Heart left ventricle (tissue), 16 donors: ENCODE results near the gene A2ML1. TPM values are rescaled to one million over a fixed set of nuclear protein-coding genes. Genes with fewer than 3 reads are reported as not detected.
"Not testable (repeated sequence)": the region's sequence is repeated elsewhere in the genome, so short reads cannot be mapped to it uniquely, and the experiment has no call there.

ENCODE experiments used
- ATAC-seq, 4 donors: fragments of 200-7000 bp; cut with Tn5 transposase; one replicate each; pipeline ENCODE4 v1.9.1; 2020 to 2022; ENCODE audit warnings: moderate library complexity in 4 of 4, mild to moderate bottlenecking in 3 of 4, moderate number of reproducible peaks in 1 of 4
- DNase-seq, 5 donors: peaks; one replicate each; pipeline ENCODE4 v3.0.0-alpha.2; 2020
- H3K27ac ChIP-seq, 12 donors: fragments of 200-600 bp; sonication (generic) in 4 of 12; one replicate each; pipeline versions ENCODE4 v1.5.0 to v1.8.0; 2016 to 2022; ENCODE audit warnings: mild to moderate bottlenecking in 2 of 12
- H3K27me3 ChIP-seq, 9 donors: fragments of 200-600 bp; sonication (generic) in 2 of 9; one replicate each; pipeline versions ENCODE4 v1.5.1 to v1.8.0; 2016 to 2022; ENCODE audit warnings: mild to moderate bottlenecking in 3 of 9
- H3K36me3 ChIP-seq, 9 donors: fragments of 200-600 bp; sonication (generic) in 2 of 9; one replicate each; pipeline versions ENCODE4 v1.5.0 to v1.8.0; 2018 to 2022; ENCODE audit warnings: mild to moderate bottlenecking in 2 of 9
- H3K4me1 ChIP-seq, 12 donors: fragments of 200-600 bp; sonication (generic) in 4 of 12; one replicate each; pipeline versions ENCODE4 v1.5.0 to v1.8.0; 2016 to 2022; ENCODE audit warnings: mild to moderate bottlenecking in 3 of 12
- H3K4me3 ChIP-seq, 12 donors: fragments of 200-600 bp; sonication (generic) in 4 of 12; one replicate each; pipeline versions ENCODE4 v1.5.0 to v1.8.0; 2017 to 2022; ENCODE audit warnings: mild to moderate bottlenecking in 9 of 12, moderate library complexity in 4 of 12
- H3K9me3 ChIP-seq, 12 donors: fragments of 200-600 bp; sonication (generic) in 4 of 12; one replicate each; pipeline versions ENCODE4 v1.5.0 to v1.8.0; 2016 to 2022; ENCODE audit warnings: mild to moderate bottlenecking in 1 of 12
- POLR2A ChIP-seq, 2 donors: fragments of 450-650 bp; IDR thresholded peaks; one replicate each; pipeline ENCODE4 v1.6.1; 2017; ENCODE audit warnings: antibody characterized with exemption in 2 of 2, mild to moderate bottlenecking in 2 of 2, moderate library complexity in 2 of 2
- WGBS, 4 donors: extraction: QIAGEN DNeasy Blood & Tissue Kit in 2 of 4; methylation state at CpG; one replicate each; pipeline versions ENCODE4 v1.1.5 to v1.1.7; 2013 to 2018; 5-methylcytosine and 5-hydroxymethylcytosine counted together
- intact Hi-C, 10 donors: fragments of 100-400 bp; cut with DNase I; formaldehyde crosslinking; loops; one replicate each; pipeline versions ENCODE4 v1.11.1 to v1.14.2; 2022
- polyA plus RNA-seq, 2 donors: library from polyadenylated mRNA; stranded (reverse); fragments of 200-250 nt; gene quantifications; one replicate each; pipeline ENCODE4 v1.2.3, GENCODE V29; 2013
- total RNA-seq, 9 donors: library from RNA; depleted of rRNA in 2 of 9; stranded (reverse); fragments of >200 nt in 2 of 9; fragmentation: NEBNext Ultra II Directional in 3 of 9; extraction: Animal tissue kit (Norgen Biotek cat#: 25700) in 3 of 9; gene quantifications; one replicate each; pipeline versions ENCODE4 v1.1.0 to v1.2.4, GENCODE V29; 2016 to 2023
- TF ChIP-seq, protein P1 (sequence below), 12 donors: fragments of 200-600 bp; sonication (generic) in 4 of 12; IDR thresholded peaks; one replicate each; pipeline versions ENCODE4 v1.5.0 to v1.8.0; 2018 to 2022; ENCODE audit warnings: antibody characterized with exemption in 12 of 12, mild to moderate bottlenecking in 5 of 12
- donor health status: ischemic (EF 13 %, LVEDD 7.1; RV severe dilation, severe dysfunction).
- donor health status: healthy with polysubstance abuse.
- donor health status: DM: no; HTN: yes; CAD: no.
- donor health status: DM: no; HTN: no; CAD: no.
- donor health status: ischemic (EF 25% LVEDD 6.9; RV normal size, moderate dysfunction).
- donor health status: ischemic (EF 25% LVEDD 5.7; RV mildly dilated, moderate dysfunction).
- donor health status: healthy.
- donor health status: DM: yes; HTN: yes; CAD: no.
- donor health status: ischemic (EF 35%, LVEDD 5.7; RV mildly dilated, moderate dysfunction).
- donor health status: nonischemic (EF 11% LVEDD 7.7; RV severe dilation, severe dysfunction).
- donor health status: DM: yes; HTN: yes; CAD: no.
- donor health status: PGD.
- donor health status: ischemic (EF 29% LVEDD 5.4; RV normal size, mild dysfunction).
- donor health status: nonischemic (EF 23%, LVEDD 6.1; RV moderate dilation, normal function).

Gene A2ML1
- total and polyA plus RNA-seq, 11 donors, result 0.07 to 0.25 (median 0.08) TPM; not detected in 8

GRCh38 chr12:8789341-8790013 lies 32.9 kb upstream of the A2ML1 start:
- not testable (repeated sequence) for H3K9me3 ChIP-seq, H3K27ac ChIP-seq, H3K36me3 ChIP-seq, ATAC-seq, H3K27me3 ChIP-seq, H3K4me1 ChIP-seq, DNase-seq
- intact Hi-C loops, result loop anchor here in 3 of 10 donors (10.0 kb wide), 3 partner anchors 75 to 255 kb away; no protein-coding TSS in a partner anchor
- WGBS, 4 donors, result 77 to 82% (median 81%) methylated on average over 9 to 13 of the region's 13 CpGs
- H3K4me3 ChIP-seq, result peak overlapping the region in 1 of 12 donors; percentile 46

DNA sequence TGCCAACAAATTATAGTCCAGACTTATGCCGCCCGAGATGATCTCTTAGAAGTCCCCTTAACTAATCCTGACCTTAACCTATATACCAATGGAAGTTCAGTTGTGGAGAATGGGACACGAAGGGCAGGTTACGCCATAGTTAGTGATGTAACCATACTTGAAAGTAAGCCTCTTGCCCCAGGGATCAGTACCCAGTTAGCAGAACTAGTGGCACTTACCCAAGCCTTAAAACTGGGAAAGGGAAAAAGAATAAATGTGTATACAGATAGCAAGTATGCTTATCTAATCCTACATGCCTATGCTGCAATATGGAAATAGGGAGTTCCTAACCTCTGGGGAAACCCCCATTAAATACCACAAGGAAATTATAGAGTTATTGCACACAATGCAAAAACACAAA lies 29.2 kb upstream of the A2ML1 start:
- H3K36me3 ChIP-seq, H3K4me3 ChIP-seq, H3K9me3 ChIP-seq, H3K27ac ChIP-seq, H3K4me1 ChIP-seq, DNase-seq, H3K27me3 ChIP-seq, ATAC-seq, intact Hi-C loops: not testable (repeated sequence)
- 94 to 100% (median 96%) methylated on average over 4 of the region's 4 CpGs for WGBS, 4 donors

DNA sequence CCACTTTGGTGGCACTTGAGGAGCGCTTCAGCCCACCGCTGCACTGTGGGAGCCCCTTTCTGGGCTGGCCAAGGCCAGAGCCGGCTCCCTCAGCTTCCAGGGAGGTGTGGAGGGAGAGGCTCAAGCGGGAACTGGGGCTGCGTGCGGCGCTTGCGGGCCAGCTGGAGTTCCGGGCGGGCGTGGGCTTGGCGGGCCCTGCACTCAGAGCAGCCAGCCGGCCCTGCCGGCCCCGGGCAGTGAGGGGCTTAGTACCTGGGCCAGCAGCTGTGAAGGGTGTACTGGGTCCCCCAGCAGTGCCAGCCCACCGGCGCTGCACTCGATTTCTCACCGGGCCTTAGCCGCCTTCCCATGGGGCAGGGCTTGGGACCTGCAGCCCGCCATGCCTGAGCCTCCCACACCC lies 27.8 kb upstream of the A2ML1 start:
- H3K4me3 ChIP-seq, DNase-seq, H3K27ac ChIP-seq, H3K27me3 ChIP-seq, H3K9me3 ChIP-seq, intact Hi-C loops, ATAC-seq, H3K36me3 ChIP-seq, H3K4me1 ChIP-seq: not testable (repeated sequence)
- 94 to 100% (median 96%) methylated on average over 4 to 21 of the region's 21 CpGs for WGBS, 4 donors

GRCh38 chr12:8796831-8797626 lies 25.4 kb upstream of the A2ML1 start:
- H3K4me1 ChIP-seq, result no peaks in the 10 kb centered on the region
- H3K27me3 ChIP-seq, result no peaks in the 10 kb centered on the region
- no peak for ATAC-seq
- no peak overlapping the region for H3K4me3 ChIP-seq
- 74 to 82% (median 81%) methylated on average over 5 of the region's 5 CpGs for WGBS, 4 donors
- intact Hi-C loops, result no loop called here
- H3K36me3 ChIP-seq, result no peaks in the 10 kb centered on the region
- no peak overlapping the region for H3K27ac ChIP-seq
- no peak for DNase-seq
- TF ChIP-seq, protein P1, sequence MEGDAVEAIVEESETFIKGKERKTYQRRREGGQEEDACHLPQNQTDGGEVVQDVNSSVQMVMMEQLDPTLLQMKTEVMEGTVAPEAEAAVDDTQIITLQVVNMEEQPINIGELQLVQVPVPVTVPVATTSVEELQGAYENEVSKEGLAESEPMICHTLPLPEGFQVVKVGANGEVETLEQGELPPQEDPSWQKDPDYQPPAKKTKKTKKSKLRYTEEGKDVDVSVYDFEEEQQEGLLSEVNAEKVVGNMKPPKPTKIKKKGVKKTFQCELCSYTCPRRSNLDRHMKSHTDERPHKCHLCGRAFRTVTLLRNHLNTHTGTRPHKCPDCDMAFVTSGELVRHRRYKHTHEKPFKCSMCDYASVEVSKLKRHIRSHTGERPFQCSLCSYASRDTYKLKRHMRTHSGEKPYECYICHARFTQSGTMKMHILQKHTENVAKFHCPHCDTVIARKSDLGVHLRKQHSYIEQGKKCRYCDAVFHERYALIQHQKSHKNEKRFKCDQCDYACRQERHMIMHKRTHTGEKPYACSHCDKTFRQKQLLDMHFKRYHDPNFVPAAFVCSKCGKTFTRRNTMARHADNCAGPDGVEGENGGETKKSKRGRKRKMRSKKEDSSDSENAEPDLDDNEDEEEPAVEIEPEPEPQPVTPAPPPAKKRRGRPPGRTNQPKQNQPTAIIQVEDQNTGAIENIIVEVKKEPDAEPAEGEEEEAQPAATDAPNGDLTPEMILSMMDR (IDR thresholded peaks at IDR 0.05), result no peak
- TF ChIP-seq POLR2A (IDR thresholded peaks at IDR 0.05), result no peak
- peaks cover 0 to 8% (median 0%) of the 10 kb centered on the region in 12 donors for H3K9me3 ChIP-seq

GRCh38 chr12:8801213-8801612 lies 21.2 kb upstream of the A2ML1 start:
- H3K27ac ChIP-seq, intact Hi-C loops, H3K4me3 ChIP-seq, H3K9me3 ChIP-seq, DNase-seq, H3K36me3 ChIP-seq, H3K4me1 ChIP-seq, H3K27me3 ChIP-seq, ATAC-seq: not testable (repeated sequence)
- WGBS, 4 donors, result 92 to 97% (median 95%) methylated on average over 3 of the region's 3 CpGs

- H3K4me1 ChIP-seq, intact Hi-C loops, H3K9me3 ChIP-seq, H3K36me3 ChIP-seq, H3K27ac ChIP-seq, ATAC-seq, H3K4me3 ChIP-seq, DNase-seq, H3K27me3 ChIP-seq: not testable (repeated sequence)
- 72 to 82% (median 75%) methylated on average over 3 of the region's 3 CpGs for WGBS, 4 donors
Measured at GRCh38 chr12:8804833-8805232, 17.6 kb upstream of the A2ML1 start.

DNA sequence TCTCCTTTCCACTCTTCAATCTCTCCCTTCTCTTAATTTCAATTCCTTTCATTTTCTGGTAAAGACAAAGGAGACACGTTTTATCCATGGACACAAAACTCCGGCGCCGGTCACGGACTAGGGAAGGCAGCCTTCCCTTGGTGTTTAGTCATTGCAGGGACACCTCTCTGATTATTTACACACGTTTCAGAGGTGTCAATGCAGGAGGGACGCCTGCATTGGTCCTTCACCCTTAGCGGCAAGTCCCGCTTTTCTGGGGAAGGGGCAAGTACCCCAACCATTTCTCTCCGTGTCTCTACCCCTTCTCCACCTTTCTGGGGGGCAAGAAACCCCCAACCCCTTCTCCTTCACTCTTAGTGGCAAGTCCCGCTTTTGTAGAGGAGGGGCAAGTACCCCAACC lies 16.9 kb upstream of the A2ML1 start:
- H3K9me3 ChIP-seq, H3K4me3 ChIP-seq, ATAC-seq, H3K4me1 ChIP-seq, intact Hi-C loops, H3K36me3 ChIP-seq, H3K27me3 ChIP-seq, DNase-seq, H3K27ac ChIP-seq: not testable (repeated sequence)
- WGBS, 4 donors, result 82 to 87% (median 84%) methylated on average over 11 of the region's 11 CpGs

DNA sequence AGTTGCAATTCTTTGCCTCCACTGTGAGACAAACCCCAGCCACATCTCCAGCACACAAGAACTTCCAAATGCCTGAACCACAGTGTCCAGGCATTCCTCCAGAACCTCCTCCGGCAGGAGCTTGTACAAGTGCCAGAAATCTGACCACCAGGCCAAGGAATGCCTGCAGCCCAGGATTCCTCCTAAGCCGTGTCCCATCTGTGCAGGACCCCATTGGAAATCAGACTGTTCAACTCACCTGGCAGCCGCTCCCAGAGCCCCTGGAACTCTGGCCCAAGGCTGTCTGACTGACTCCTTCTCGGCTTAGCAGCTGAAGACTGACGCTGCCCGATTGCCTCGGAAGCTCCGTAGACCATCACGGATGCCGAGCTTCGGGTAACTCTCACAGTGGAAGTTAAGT lies 15.3 kb upstream of the A2ML1 start:
- H3K27me3 ChIP-seq, H3K36me3 ChIP-seq, H3K4me3 ChIP-seq, intact Hi-C loops, H3K4me1 ChIP-seq, H3K27ac ChIP-seq, DNase-seq, H3K9me3 ChIP-seq, ATAC-seq: not testable (repeated sequence)
- 72 to 87% (median 86%) methylated on average over 9 to 11 of the region's 11 CpGs for WGBS, 4 donors

GRCh38 chr12:8810112-8810511 lies 12.3 kb upstream of the A2ML1 start:
- H3K4me3 ChIP-seq, H3K27ac ChIP-seq, H3K4me1 ChIP-seq, H3K36me3 ChIP-seq, intact Hi-C loops, H3K27me3 ChIP-seq, H3K9me3 ChIP-seq, ATAC-seq, DNase-seq: not testable (repeated sequence)
- WGBS, 4 donors, result 75 to 86% (median 76%) methylated on average over 7 of the region's 7 CpGs
